Spleen (tissue), 7 donors: ENCODE results near the gene IP6K3.

Source experiments
- POLR2A ChIP-seq, 3 donors: fragments of 450-650 bp; IDR thresholded peaks; one replicate each; pipeline ENCODE4 v1.5.1; 2017; ENCODE audit warnings: antibody characterized with exemption in 3 of 3, mild to moderate bottlenecking in 1 of 3
- TF ChIP-seq, protein P1 (sequence below), 11 experiments: fragments of 200-600 bp in 7 of 11; fragments of 450-650 bp in 4 of 11; sonication (generic) in 4 of 11; IDR thresholded peaks in 8 of 11; conservative IDR thresholded peaks in 3 of 11; 1 replicate in 7 of 11; 2 replicates in 4 of 11; pipeline versions ENCODE4 v1.4.0 to v1.8.0; 2016 to 2021; ENCODE audit warnings: antibody characterized with exemption in 11 of 11, inconsistent platforms in 4 of 11, mild to moderate bottlenecking in 1 of 11
- donor health status: DM: no; HTN: no; CAD: no; lungs with moderate emphysema.
- donor health status: DM: no; HTN: no; CAD: no.
- donor health status: DM: no; HTN: no; CAD: no.

DNA sequence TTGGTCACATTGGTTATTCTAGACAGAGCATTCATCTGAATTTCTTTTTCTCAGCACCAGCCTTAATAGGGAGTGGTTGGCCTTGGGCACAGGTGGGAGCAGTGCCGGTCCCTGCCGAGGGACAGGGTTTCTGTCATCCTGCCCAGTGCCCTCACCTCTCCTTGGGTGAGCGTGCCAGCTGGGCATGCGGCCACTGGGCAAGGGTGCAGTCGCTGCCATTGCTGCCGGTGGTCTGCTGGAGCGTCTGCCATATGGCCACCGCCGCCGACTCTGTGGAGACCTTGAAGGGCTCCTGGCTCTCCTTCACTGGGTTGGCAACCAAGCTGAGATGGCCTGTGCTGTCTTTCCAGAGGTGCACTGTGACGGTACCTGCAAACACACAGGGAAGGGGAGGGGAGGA is 18.8 kb downstream of the IP6K3 start:
- TF ChIP-seq POLR2A (IDR thresholded peaks at IDR 0.05): no peak
- TF ChIP-seq, protein P1, sequence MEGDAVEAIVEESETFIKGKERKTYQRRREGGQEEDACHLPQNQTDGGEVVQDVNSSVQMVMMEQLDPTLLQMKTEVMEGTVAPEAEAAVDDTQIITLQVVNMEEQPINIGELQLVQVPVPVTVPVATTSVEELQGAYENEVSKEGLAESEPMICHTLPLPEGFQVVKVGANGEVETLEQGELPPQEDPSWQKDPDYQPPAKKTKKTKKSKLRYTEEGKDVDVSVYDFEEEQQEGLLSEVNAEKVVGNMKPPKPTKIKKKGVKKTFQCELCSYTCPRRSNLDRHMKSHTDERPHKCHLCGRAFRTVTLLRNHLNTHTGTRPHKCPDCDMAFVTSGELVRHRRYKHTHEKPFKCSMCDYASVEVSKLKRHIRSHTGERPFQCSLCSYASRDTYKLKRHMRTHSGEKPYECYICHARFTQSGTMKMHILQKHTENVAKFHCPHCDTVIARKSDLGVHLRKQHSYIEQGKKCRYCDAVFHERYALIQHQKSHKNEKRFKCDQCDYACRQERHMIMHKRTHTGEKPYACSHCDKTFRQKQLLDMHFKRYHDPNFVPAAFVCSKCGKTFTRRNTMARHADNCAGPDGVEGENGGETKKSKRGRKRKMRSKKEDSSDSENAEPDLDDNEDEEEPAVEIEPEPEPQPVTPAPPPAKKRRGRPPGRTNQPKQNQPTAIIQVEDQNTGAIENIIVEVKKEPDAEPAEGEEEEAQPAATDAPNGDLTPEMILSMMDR (IDR thresholded peaks at IDR 0.05 in 8 of 11, conservative IDR thresholded peaks at IDR 0.05 in 3 of 11): no peak
